Measurements from ENCODE around the gene ICOS.

Gene ICOS, protein sequence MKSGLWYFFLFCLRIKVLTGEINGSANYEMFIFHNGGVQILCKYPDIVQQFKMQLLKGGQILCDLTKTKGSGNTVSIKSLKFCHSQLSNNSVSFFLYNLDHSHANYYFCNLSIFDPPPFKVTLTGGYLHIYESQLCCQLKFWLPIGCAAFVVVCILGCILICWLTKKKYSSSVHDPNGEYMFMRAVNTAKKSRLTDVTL

DNA sequence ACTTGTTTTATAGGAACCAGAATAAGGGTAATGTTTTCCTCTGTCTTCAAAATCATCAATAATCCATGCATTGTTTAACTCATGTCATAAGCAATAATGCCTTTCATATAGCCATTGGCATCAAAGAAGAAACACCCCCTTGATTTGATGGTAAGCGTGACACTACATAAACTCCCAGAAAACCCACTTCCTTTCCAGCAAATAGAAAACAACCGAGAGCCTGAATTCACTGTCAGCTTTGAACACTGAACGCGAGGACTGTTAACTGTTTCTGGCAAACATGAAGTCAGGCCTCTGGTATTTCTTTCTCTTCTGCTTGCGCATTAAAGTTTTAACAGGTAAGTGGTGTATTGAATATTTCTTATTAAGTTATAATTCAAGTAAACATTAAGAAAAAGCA lies at the start of gene ICOS:
TSS of gene ICOS (plus strand) at position 229 of the 400 bp plus-strand sequence. CDS start at position 281, 52 bp downstream.
- DNase-seq (ENCODE audit: low spot score): no peak

DNA sequence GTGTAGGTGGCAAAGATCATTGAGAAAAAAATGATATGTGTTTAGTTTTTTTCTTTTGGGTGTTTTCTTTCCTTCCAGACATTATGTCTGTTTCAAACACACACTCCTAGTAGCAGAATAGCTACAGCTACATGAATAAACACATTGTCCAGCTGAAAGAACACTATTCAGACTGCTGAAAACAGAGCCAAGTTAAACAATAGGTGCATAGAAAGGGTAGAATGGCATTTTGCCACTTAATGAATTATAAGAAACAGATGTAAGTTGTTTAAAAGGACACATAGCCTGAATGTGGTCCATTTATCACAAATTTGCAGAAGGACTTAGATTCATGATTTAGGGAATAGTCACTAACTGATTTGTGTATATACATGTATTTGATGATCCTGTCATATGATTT lies 48.9 kb upstream of the ICOS start:
- no peak for DNase-seq (ENCODE audit: low spot score)

DNA sequence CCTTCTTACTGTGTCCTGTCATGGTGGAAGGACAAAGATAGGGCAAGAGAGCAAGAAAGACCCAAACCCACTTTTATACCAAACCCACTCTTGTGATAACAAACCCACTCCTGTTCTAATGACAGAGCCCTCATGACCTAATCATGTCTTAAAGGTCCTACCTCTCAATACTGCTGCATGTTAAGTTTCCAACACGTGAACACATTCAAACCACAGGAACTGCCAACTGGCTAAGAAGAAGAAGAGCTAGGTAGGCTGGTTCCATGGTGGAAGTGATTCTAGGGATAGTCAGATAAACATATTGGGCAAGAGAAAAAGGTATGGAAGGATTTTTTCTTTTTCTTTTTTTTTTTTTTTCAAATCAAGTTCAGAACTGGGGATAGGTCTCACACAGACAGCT lies 47.0 kb upstream of the ICOS start:
- DNase-seq (ENCODE audit: low spot score): no peak

DNA sequence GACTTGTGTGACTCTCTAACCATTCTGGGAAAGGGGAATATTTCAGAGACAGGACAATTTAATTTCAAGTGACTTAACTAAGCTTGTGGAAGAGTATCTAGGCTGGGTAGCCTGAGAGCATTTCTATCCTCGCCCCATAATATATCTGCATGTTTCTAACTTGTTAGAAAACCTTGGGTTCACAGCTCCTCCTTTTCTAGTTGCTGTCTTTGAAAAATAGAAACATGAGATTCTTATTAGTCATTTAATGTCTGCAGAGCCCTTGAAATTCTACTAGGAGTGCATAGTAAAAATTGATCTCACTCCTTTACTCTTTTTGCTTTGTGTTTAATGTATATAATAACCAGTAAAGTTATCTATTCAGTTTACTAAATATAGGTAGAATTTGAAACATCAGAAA lies 46.6 kb upstream of the ICOS start:
- no peak for DNase-seq (ENCODE audit: low spot score)

DNA sequence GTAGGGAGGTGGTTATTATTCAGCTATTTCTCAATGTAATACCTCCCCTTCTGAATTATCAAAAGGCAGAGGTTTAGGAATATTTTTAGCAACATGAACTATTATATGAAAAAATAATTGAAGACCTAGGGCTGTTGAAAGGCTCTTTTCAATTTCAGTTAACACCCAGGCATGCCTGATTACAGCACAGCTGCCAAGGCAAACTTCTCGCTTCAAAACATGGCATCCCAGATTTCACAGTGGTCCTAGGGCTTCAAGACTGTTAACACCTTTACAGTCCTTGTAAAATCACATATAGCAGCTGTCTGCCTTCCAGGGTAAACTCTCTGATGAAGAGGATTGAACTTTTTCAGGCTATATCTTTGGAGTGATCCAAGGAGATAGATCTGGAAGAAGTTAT lies 45.8 kb upstream of the ICOS start:
- DNase-seq (ENCODE audit: low spot score): no peak

DNA sequence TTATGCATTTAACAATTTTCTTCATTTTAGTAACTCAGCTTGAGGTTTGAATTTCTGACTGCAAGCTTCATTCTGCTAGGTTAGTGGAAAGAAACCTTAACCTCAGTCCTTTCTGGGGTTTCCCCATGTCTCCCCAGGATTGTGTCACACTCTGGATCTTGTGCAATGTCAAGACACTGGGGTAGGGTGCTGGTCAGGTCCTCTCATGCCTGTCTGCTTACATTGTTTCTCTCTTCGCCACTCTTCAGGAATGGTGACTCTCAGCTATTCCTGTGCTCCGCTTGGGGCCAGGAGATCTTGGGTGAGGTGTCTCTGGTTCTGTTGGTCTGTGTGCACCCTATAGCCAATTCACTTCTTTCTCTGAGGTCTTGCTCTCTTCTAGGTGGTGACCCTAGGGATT lies 45.1 kb upstream of the ICOS start:
- DNase-seq (ENCODE audit: low spot score): no peak

DNA sequence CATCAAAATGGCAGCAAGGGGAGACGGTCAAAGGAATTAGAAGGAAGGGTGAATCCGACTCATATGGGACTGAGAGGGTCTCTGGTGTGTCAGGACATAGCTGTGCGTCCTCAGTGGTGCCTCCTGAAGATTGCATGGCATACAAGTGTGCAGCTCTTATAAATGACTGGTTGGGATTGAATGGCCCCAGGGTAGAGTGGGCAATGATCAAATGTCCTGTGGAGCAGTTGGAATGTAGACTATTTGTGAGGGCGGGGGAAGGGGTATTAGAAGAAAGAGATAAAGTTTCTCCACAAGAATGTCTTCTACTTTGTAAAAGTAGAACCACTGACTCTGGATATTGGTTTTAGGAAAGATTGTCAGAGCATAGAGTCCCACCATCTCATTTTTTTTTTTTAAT lies 44.4 kb upstream of the ICOS start:
- DNase-seq (ENCODE audit: low spot score): no peak

DNA sequence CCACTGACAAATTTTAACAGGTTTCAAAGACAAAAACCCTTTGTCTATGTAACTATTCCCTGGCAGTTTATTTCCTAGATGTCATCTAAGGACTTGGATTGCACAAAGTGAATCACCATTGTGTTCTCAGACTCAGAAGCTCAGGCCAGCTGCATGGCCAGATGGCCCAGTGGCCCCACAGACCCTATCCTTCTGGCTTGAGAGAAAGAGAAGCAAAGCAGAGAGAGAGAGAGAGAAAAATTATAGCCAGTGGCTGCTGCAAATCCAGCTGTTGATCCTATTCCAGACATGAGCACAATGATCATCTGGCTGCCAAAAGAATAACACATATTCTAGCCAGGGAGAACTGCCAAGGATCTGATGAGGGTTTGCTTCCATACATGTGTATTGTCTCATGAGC lies 43.2 kb upstream of the ICOS start:
- no peak for DNase-seq (ENCODE audit: low spot score)

DNA sequence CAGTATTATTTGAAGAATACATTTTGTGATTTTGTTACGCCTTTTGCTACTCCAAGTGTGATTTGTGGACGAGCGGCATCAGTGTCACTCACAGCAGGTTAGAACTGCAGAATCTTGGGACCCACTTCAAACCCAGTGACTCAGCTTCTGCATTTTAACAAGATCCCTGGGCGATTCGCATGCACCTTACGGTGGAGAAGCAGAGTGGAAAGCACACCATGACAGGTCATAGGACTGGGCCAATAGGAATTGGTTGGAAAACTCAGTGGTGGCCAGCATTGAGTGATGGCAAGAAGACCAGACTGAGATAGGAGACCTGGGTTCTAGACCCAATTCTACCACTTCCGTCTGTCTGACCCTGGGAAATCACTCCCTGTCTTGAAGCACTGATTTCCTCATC lies 42.7 kb upstream of the ICOS start:
- DNase-seq (ENCODE audit: low spot score): no peak

DNA sequence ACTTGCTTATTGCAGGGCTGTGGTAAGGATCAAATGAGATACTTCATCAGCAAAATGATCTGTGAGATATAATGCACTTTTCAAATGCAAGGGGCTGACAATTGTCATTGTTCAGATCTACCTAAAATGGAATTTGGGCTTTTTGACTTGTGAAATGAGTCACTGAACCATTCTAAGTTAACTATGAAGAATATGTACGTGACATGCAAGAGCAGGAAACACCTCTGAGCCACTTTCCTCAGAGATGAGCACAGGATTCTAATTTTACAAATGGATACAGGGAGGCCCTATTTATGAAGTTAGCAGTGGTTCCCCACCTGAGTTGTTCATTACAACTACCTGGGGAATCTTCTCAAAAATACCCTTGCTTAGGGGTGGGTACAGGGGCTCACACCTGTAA lies 42.3 kb upstream of the ICOS start:
- DNase-seq (ENCODE audit: low spot score): no peak

DNA sequence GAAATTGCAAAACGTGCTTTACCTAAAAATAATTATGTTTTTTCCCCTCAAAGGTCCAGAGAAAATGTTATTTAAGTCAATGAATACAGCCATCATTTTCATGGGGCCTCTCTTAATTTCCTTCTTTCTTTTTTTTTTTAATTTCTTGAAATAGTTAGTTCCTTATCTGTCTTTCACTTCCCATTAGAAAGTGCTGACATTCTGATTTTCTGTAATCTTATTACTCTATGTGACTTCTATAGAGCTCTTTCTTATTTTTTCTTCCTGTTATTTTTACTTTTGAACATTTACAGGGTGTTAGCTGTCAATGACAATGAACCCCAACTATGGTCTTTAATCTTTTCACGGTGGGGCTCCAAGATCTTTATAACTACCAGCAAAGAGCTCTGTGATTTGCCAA lies 39.0 kb upstream of the ICOS start:
- no peak for DNase-seq (ENCODE audit: low spot score)

DNA sequence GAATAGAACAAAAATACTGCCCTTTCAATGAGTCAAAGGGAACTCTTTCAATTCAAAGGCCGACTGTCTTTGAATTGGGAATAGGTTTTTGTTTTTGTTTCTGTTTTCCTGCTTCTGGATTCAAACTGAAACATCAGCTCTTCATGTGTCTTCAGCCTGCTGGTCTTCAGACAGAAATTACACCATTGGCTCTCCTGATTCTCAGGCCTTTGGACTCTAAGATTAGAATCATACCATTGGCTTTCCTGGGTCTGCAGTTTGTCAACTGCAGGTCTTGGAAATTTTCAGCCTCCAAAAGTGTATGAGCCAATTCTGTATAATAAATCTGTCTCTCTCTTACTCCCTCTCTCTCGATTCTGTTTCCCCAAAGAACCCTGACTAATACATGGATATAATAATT lies 37.9 kb upstream of the ICOS start:
- DNase-seq (ENCODE audit: low spot score): no peak

DNA sequence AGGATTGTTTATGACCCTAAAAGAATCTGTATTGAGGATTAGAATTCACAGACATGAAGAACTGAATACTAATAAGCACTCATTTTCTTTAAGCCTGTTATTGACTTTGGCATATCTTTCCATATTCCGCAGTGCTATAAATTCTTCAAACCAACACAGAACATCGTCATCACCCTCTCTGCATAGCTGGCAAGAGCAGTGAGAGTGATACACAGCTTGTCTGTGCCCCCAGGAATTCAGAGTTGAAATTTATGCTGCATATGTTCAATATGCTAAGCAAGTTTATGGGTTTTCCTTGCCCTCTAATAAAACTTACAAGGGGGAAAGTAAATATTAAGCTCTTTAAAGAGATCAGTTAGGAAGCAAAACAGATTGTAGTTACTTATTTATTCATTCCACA lies 36.3 kb upstream of the ICOS start:
- no peak for DNase-seq (ENCODE audit: low spot score)

DNA sequence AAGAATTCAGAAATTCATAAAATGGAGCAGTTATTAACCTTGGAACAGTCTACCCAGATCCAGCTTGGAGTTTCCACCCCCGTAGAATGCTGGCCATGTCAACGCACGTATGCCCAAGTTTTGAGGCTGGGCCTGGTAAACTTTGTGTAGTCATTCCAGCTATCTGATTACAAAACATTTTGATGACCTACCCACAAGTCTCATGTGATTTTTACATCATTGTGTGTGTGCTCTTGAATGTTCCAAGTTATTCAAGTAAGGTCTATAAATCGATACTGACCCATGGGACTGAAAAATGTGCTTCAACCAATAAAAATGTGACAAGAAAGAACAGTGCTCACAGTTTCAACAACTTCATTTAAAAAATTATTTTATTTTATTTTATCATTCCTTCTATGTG lies 32.5 kb upstream of the ICOS start:
- no peak for DNase-seq (ENCODE audit: low spot score)

DNA sequence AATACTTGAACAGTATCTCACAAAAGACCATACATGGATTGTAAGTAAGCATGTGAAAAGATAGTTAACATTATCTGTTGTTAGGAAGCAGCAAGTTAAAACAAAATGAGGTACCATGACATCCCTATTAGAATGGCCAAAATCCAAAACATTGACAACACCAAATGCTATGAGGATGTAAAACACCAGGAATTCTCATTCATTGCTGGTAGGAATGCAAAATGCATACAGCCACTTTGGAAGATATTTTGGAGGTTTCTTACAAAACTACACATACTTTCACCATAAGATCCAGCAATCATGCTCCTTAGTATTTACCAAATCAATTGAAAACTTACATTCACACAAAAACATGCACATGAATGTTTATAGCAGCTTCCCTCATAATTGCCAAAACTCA lies 30.9 kb upstream of the ICOS start:
- no peak for DNase-seq (ENCODE audit: low spot score)

DNA sequence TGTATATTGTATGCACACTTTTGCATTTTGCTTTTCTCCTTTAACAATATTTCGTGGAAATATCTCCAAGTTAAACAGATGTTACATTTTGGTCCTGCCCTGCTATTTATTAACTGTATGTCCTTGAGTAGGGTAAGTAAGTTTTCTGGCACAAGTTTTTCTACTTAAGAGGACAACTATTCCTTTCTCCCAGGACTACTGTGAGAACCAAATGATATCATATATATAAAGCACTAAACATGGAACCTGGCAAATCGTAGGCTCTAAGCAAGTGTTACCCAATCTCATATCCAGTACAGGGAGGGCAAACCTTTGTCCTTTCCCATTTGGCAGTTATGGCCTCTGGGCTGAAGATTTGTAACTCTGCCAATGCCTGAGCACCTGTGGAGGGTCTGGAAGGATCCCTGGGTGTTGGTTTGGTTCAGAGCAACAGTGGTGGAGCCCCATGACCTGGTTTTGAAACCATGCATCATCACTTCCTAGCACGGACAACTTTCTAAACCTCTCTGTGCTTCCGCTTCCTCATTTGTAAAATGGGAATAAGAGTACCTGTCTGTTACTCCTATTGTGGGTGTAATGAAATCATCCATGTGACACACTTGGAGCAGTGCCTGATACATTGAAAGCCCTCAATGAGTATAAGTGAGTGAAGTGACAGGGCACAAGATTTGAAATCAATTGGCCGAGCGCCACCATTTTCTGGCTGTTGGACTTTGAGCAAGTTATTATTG lies 28.3 kb upstream of the ICOS start:
- no peak for DNase-seq (ENCODE audit: low spot score)

DNA sequence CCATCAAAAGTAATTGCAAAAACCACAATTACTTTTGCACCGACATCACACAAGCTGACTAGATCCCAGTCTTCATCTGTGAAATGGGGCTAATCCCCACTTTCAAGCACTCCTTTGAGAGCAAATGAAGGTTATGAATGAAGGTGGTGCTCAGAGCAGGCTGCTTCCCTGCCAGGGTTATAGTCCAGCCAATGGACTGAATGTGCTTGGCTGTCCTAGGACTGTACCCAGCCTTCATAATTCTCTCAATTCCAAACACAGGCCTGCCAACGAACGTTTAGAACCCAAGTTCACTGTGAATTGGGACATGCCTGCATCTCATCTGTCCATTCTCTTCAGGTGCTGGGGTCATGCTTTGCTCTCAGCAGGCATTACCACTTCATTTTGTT lies 27.8 kb upstream of the ICOS start:
- DNase-seq (ENCODE audit: low spot score): no peak

DNA sequence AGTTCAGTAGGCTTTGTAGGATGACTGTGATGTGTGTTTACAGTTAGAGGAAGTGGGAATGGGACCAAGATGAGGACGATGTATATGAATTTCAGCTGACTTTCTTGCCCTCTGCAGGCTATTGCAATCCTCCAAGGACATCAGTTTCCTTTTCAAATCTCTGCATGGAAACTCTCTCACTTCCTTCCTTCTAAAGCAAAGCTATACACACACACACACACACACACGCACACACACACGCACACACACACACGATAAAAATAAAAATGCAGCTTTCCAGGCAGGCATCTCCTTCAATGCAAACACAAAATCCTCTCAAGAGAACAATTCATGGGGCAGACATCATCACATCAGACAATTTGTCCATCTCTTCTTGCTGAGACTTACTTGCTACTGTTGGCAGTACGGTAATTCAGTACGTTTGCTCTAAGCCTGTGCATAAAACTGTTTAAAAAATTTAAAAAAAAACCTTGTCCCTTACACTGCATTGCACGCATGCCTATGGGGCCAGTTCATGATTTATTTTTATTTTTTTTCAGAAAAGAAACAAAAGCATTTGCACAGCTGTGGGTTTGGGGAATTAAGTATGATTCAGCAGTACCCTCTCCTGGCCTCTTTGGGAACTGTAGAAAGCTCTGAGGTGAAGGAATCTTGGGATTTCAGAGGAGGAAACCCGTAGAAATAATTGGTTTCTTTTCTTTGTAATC lies 27.1 kb upstream of the ICOS start:
- peak; percentile 45 for DNase-seq (ENCODE audit: low spot score)

DNA sequence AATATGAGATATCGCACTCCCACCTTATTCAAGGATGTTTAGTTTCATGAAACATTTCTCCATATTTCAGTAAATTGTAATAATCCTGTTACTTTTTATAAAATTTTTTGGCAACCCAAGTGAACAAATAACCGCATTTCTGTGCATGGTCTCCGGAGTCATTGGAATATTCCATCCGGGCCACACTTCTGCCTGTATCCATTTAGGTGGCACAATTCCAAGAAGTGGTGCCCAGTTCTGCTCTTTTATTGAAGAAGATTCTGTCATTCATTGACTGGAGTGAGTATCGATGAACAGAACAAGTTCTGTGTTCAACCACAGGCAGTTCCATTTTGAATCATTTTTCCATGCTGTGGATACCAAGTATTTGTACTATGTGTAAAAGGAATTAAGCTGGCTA lies 26.6 kb upstream of the ICOS start:
- DNase-seq (ENCODE audit: low spot score): no peak

DNA sequence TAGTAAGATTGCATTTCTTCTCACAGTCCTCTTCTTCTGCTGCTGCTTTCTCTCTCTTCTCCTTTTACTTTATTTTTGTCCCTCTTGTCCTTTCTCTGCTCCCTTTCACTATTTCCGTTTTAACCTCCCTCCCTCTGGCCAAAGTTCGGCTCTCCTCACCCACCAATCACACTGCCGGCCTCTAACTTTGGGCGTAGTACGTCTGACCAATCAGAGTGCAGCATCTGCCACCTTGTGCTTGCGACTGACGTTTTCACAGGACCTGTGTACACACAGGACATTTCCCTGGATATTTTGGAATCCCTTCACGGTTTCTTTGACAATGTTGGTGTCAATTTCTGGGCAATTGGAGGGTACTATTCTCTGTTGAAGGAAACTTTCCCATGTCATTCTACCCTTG lies 22.6 kb upstream of the ICOS start:
- no peak for DNase-seq (ENCODE audit: low spot score)

DNA sequence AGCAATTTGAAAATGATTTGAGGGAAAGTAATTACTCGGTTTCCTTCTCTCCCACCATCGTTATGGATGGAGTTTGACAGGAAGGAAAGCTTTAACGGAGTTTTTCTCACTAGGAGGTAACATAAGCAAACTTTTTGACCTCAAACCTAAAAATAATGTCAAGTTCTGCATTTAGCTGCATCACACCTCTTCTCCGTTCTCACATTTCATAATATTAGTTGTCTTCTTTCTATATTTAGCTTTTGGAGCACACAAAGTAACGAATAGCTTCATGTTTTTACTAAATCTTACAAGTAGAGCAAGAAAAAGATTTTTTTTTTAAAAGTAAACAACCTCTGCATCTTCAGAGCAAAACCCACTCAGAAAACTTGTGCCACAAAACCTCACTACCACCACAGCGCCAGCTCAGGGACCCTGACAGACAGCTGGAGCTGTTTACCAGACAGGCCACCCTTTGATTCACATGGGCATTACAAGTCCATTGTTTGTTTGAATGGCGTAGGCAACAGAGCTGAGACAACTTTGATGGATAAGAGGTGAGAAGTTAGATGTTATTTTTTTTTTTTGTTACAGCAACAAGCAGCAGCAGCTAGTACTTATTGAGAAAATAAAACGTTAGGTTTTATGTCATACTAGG lies 21.9 kb upstream of the ICOS start:
- no peak for DNase-seq (ENCODE audit: low spot score)

DNA sequence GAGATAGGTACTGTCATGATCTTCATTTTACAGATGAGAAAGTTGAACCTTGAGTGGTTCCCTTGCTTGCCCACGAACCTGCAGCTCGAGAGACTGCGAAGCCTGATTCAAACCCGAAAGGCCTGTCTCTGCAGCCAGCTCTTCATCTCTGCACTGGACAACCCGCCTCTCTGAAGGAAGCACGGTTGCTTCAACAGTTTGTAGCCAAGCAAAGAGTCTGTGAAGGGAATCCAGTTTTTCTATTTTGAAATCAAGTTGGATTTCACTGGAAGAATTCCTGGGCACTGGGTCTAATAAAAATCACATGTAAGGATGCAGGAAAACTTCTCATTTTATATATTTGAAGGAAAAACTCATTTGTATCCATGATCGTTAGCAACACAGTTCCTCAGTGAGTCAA lies 21.3 kb upstream of the ICOS start:
- no peak for DNase-seq (ENCODE audit: low spot score)

DNA sequence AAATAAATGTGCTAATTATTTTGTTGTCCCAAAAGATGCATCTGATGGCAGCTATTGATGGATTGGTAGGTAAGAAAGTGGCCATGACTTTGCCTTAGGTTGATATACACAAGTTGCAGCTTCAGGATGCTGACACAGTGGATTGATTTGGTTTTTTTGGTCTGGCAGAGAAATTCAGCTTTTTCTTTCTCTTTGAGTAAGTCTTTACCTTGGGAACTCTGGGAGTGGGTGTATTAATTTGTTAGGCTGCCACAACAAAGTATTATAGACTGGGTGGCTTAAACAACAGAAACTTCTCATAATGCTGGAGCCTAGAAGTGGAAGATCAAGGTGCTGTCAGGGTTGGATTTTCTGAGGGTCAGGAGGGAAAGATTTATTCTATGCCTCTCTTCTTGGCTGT lies 19.8 kb upstream of the ICOS start:
- no peak for DNase-seq (ENCODE audit: low spot score)
